Hematopoietic multipotent progenitor cell treated with erythropoietin and hydrocortisone succinate and interleukin-3 and kit ligand, for 8 days (in vitro differentiated cells): ENCODE data around the gene PGRMC2.
"Not testable (repeated sequence)": the region's sequence is repeated elsewhere in the genome, so short reads cannot be mapped to it uniquely, and the experiment has no call there.

ENCODE experiments used
- DNase-seq: peaks from one replicate; pipeline ENCODE4 v3.0.0-alpha.2; 2015

Gene PGRMC2

DNA sequence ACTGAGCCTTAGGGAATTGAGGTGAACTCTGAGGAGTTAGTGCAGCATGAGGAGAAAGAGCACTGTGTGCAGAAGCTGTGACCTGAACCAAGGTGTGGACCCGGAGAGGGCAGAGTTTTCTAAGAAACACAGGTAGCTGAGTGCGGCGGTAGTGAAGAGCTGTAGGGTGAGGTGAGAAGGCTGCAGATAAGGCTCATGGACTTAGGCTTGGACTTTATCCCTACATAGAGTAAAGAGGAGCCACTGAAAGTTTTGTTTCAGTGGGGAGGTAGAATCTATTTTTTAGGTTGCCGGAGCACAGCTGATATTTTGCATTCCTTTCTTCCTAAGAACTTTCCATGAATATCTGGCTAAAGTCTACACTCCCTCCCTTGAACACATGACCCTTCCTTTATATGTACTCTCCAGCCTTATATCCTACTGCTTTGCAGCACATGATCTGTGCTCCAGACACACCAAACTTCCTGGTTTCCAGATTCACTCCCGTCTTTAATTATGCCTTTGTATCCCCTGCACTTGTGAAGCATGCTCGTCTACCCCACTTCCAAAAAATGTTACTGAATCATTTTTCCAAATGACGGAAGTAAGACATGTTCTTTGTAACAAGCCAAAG lies 10.6 kb upstream of the PGRMC2 start:
- no peak for DNase-seq

- DNase-seq = no peak
These were observed 7.6 kb upstream of the PGRMC2 start for GRCh38 chr4:128295255-128295654.

DNA sequence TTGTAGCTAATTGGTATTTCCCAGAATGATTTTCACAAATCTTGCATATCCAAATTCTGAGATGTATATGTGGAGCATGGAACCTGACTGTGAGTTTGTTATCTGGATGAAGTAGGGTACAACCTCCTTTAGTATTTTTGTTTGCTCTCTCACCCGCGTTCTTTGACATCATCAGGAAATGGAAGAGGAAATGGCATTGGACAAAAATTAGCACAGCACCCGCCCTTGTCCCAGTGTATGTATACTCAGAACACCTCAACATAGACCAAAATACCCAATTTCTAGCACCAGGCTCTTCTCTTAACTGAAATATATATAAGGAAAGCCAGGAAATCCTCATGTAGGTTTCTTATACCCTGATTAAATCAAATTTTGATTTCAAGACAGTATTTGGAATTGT lies 6.9 kb upstream of the PGRMC2 start:
- no peak for DNase-seq

DNA sequence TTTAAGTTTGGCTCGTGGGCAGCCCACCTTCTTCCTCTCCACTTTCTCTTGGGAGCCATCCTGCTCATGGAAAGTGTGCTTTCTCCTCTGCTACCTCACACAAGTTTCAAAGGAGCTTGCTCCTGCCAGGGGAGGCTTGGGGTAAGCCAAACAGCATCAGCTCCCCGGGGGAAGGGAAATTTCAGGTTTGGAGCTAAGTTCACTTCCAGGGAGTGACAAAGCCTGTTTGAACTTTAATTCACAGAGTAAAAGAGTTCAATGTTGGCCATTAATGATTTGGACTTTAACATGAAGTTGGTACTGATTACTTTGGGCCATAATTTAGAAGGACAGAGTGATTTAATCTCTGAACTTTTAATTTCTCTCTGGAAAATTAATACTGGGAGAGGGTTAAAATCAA lies 4.7 kb upstream of the PGRMC2 start:
- no peak for DNase-seq

DNA sequence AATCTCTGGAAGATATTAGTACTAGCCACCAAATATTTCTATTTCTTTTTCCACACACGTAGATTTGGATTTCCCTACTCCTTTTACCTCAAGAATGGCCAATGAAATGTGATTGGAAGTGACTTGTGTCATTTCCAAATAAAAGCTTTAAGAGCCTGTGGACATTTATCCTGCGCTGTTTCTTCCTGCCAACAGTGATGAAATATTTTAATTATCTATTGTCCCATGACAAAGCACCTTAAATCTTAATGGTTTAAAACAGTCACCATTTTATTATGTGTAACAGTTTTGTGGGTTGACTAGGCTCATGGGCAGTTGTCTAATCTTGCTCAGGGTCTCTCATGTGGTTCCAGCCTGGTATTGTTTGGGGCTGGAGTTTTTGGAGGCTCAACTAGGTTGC lies 3.5 kb upstream of the PGRMC2 start:
- no peak for DNase-seq

DNA sequence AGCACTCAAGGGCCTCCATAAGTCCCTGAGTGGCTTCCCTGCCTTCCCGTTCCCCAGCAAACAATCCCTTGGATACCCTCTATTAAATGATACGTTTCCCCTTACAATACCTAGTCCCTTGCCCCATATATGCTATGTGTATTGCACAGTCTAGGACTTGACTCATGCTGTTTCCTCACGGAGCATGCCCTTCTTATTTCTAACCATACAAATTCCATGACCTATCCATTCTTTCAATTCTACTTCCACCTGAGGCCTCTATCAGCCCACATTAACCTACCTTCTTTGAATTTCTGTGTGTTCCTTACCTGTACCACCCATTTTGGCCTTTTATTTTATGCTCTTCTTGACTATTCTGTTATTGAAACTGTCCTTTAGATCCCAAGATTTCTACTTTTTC lies 2.9 kb upstream of the PGRMC2 start:
- no peak for DNase-seq

DNA sequence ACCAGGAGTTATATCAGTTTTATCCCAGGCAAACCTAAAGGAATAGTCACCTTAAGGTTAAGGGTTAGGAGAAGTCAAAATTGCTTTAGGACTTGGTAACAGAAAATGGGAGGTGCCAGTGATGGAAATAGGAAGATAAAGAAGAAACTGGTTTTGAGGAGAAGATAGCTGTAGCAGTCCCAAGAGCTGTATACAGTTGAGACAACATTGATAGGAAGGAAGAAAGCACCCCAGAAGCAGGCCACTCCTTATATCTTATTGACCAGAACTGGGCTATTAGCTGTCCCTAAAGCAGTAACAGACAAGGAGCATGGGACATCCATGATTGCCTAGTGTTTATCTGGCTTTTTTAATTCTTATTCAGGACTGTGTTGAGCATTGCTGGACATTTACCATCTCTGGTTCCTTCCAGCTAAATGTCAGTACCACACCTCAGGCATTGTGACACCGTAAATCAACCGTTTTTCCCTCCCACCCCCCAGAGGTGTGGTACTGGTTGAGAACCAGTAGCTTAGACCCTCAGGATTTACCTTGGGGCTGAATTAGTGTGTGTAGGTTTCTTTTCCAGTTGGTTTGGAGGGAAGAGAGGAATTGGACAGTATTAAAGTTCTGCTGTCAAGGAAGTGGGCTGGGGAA lies 2.0 kb upstream of the PGRMC2 start:
- DNase-seq = peak; percentile 94

GRCh38 chr4:128288689-128289106 lies 1.1 kb upstream of the PGRMC2 start:
- peak; percentile 75 for DNase-seq

DNA sequence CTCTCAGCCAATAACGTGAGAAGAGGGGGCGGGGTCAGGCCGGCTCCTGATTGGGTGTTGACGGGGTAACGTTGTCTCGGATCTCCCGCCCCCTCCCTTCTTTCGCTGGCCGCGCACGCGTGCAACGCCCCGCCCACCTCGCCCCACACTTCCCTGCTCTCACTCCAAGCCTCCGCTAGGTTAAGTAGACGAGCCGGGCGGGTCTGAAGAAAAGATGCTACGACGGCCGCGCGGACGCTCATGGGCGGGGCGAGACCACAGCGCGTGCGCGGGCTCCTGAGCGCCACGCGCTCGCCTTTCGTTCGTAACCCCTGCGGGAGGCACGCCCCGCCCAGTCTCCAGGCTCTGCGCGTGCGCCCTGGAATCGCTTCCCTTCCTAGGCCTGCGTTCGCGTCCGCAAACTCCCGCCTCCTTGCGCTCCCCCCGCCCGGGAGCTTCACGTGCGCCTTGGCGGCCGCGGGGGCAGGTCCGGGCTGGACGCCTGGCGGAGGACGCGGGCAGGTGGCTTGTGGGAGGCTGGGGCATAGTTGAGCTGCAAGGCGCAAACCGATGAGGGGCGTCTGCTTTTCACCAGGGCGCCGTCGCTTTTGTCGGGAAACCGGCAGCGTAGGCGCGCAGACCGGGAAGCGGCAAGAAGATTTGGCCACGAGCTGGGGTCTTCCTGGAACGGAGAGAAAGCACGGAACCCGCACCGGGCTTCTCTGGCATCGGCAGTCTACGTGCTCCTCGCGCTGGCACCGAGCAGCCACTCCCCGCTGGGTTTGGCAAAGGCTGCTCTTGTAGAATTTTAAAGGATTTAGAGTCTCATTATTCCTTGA lies 467 bp upstream of the PGRMC2 start:
- DNase-seq = peak; percentile 98

DNA sequence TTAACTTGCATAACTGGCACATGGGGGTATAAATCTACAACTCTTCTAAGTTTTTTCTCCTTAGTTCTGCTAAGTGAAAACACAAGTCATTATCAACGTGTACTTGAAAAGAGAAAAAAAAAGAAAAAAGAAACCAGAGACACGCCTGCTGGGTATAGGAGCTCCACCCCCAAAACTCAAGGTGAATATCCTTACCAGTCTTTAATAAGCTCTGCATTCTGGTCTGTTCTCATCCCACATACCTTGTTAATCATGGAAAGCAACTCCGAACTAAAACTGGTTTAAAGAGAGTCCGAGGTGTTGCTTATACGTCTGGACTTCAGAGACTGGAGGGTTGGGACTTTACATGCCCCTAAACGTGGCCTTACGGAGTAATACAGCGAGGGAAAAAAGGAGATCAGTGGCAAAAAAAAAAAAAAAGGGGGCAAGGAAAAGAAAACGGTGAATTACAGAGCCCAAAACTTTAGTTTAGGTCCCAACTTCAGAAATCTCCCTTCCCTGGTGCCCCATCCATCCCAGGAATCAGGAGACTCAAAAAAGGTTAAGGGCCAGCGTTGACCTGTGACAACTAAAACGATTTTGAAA lies 1.0 kb downstream of the PGRMC2 start:
- peak; percentile 82 for DNase-seq

GRCh38 chr4:128285085-128285997 lies 2.3 kb downstream of the PGRMC2 start:
- no peak for DNase-seq

DNA sequence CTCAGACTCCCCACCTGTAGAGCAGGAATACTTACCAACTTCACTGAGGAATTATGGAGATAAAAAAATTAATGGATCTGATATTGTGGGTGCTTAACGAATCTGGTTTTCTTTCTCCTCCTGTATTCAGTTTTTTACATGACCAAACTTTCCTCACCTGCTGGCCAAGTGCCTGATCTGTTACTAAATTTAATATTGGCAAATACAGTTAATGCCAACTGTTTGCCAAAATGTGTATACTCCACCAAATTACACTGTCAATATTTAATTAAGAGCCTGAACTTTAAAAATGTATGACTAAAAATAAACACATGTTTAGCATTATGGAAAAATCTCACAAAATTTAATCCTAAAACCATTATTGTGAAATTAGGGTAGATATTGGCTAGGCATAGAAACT lies 3.3 kb downstream of the PGRMC2 start:
- no peak for DNase-seq

GRCh38 chr4:128283071-128283470 lies 4.5 kb downstream of the PGRMC2 start:
- DNase-seq = no peak

DNA sequence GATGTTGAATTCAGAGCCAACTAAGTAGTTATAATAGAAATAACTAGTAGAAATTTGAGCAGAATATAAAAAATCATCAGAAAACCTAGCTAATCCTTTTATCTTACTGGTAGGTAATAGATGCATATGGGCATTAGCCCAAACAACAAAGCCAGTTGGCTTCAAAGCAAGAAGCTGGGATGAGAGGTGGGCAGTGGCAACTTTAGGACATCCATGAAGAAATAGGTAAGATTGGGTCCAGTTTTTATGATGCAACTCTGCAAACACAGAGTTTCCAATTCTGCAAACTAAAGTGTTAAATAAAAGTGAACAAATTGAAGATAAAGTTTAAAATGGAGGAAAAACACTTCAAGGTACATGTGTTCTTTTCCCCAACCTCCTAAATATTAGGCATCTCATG lies 5.1 kb downstream of the PGRMC2 start:
- no peak for DNase-seq

DNA sequence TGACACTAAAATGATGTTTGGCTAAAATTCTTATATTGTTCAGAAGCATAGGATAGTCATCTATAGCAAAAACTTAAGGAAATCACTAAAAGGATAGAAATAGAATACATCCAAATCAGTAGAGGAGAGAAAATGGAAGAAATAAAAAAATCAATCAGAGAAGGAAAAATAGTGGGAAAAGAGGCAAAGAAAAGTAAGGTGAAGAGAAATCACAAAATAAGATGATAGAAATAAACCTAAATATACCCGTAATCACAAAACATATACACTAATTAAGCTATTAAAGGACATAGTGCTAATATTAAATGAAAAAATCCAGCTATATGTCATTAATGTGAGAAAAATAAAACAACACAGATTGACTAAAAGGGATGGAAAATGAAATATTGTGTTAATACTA lies 6.3 kb downstream of the PGRMC2 start:
- no peak for DNase-seq

DNA sequence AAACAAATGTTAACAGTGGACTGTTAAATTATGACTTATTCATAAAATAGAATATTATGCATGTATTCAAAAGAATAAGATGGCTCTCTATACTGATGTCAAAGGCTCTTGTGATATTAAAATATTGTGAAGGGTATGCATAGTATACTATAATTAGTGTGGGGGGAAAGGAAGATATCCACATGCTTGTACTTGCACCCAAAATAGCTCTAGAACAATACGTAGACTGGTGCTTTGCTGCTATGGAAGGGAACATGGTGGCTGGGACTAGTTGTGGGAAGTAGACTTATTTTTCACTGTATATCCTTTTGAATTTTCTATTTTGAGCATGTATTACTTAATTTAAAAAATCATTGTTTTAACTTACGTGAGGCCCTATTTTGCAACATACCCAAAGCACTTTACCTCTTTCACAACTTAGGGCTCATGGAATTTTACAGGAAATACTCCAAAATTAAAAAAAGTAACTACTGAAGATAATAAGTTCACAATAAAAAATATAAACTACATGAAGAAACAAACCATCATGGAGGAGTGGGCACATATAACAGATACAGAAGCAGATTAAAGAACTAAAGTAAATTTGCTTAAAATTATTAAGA lies 7.9 kb downstream of the PGRMC2 start:
- DNase-seq = no peak

GRCh38 chr4:128277856-128278255 lies 9.8 kb downstream of the PGRMC2 start:
- DNase-seq = no peak

GRCh38 chr4:128275346-128275745 lies 12.3 kb downstream of the PGRMC2 start:
- DNase-seq = no peak

DNA sequence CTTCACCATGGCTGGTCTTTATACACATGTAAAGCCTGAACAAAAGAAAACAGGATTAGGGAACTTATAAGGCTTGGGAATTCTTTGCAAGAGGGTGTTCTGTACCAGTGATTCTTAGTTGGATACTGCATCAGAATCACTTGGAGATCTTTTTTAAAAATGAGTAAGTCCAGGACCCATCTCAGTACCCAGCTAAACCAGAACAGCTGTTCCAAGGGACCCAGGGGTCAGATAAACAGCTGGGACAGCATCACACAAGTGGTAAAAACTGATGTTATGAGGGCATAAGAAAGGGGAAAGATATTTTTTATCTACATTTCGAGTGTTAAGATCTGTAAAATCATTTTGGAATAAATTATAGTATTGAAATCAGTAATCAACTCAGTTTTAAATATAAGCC lies 16.1 kb downstream of the PGRMC2 start:
- no peak for DNase-seq

- DNase-seq = no peak
These were observed 18.6 kb downstream of the PGRMC2 start for GRCh38 chr4:128268970-128269369.

GRCh38 chr4:128267745-128268144 lies 19.9 kb downstream of the PGRMC2 start:
- DNase-seq = no peak

DNA sequence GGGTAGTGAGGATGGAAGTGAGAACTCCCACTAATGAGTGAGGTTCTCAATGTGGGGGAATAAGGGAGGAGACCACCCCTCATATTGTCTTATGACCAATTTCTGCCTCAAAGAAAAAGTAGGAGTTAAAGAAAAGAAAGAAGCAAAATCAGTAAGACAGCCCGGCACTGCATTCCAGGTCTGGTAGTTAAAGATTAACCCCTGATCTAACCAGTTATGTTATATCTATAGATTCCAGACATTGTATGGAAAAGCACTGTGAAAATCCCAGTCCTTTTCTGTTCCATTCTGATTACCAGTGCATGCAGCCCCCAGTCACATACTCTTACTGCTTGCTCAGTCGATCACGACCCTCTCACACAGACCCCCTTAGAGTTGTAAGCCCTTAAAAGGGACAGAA lies 20.4 kb downstream of the PGRMC2 start:
- not testable (repeated sequence) for DNase-seq
